Smooth muscle cell (in vitro differentiated cells): ENCODE measurements around the gene MPST. TPM values are rescaled to one million over a fixed set of nuclear protein-coding genes. Genes with fewer than 3 reads are reported as not detected.

Experiments
- DNase-seq: peaks from one replicate; lab custom pipeline; 2025; ENCODE audit not compliant: unreplicated experiment; lab: John Stamatoyannopoulos, UW
- H2AFZ ChIP-seq: fragments of 200-600 bp; sonication (generic); 2 replicates; pipeline ENCODE4 v1.6.0; 2016; ENCODE audit warnings: antibody characterized with exemption, low read depth, mild to moderate bottlenecking
- H3F3A ChIP-seq: fragments of 200-600 bp; sonication (generic); 2 replicates; pipeline ENCODE4 v1.6.0; 2017; ENCODE audit warnings: antibody characterized with exemption, low read depth
- H3K27ac ChIP-seq: fragments of 200-600 bp; sonication (generic); 2 replicates; pipeline ENCODE4 v1.5.1; 2016; ENCODE audit warnings: low read depth, mild to moderate bottlenecking
- H3K27me3 ChIP-seq: fragments of 200-600 bp; sonication (generic); 2 replicates; pipeline ENCODE4 v1.6.1; 2016; ENCODE audit warnings: low read depth, mild to moderate bottlenecking
- H3K36me3 ChIP-seq: fragments of 200-600 bp; sonication (generic); 2 replicates; pipeline ENCODE4 v1.5.1; 2016; ENCODE audit warnings: low read depth
- H3K4me1 ChIP-seq: fragments of 200-600 bp; sonication (generic); 2 replicates; pipeline ENCODE4 v1.5.1; 2016; ENCODE audit warnings: low read depth
- H3K4me2 ChIP-seq: fragments of 200-600 bp; sonication (generic); 2 replicates; pipeline ENCODE4 v1.6.0; 2016; ENCODE audit warnings: mild to moderate bottlenecking
- H3K4me3 ChIP-seq: fragments of 200-600 bp; sonication (generic); 2 replicates; pipeline ENCODE4 v1.5.1; 2016; ENCODE audit warnings: mild to moderate bottlenecking
- H3K79me2 ChIP-seq: fragments of 200-600 bp; sonication (generic); 2 replicates; pipeline ENCODE4 v1.6.0; 2016; ENCODE audit warnings: low read depth, mild to moderate bottlenecking
- H3K9ac ChIP-seq: fragments of 200-600 bp; sonication (generic); 2 replicates; pipeline ENCODE4 v1.6.0; 2016; ENCODE audit warnings: low read depth
- H3K9me3 ChIP-seq: fragments of 200-600 bp; sonication (generic); replicated peaks from 2 replicates; pipeline ENCODE4 v1.5.1; 2016; ENCODE audit warnings: low read depth
- H4K20me1 ChIP-seq: fragments of 200-600 bp; sonication (generic); 2 replicates; pipeline ENCODE4 v1.6.0; 2016; ENCODE audit warnings: low read depth
- WGBS: methylation state at CpG from one replicate; pipeline ENCODE4 v1.1.7; 2016; ENCODE audit warnings: low lambda C conversion rate; 5-methylcytosine and 5-hydroxymethylcytosine counted together
- polyA plus RNA-seq: library from polyadenylated mRNA; unstranded; fragments of >200 nt; fragmentation: Nextera tagmentation; extraction: Ambion mirVana; gene quantifications from 2 replicates; pipeline ENCODE4 v1.2.1, GENCODE V29; 2016
- total RNA-seq: library from RNA; depleted of rRNA; stranded (reverse); fragments of >200 nt; gene quantifications from 2 replicates; pipeline ENCODE4 v1.2.3, GENCODE V29; 2014
- TF ChIP-seq, protein P1 (sequence below): fragments of 200-600 bp; sonication (generic); IDR thresholded peaks from 2 replicates; pipeline ENCODE4 v1.5.1; 2017; ENCODE audit warnings: borderline replicate concordance, mild to moderate bottlenecking, antibody characterized with exemption; ENCODE audit not compliant: insufficient read depth, poor library complexity, severe bottlenecking

MPST gene
- total and polyA plus RNA-seq, 2 experiments from 2014 or later = 49.9 to 119 TPM

GRCh38 chr22:37008365-37008764 is 11.2 kb upstream of the MPST start:
- H3K4me3 ChIP-seq = no peak overlapping the region
- H2AFZ ChIP-seq = no peak overlapping the region
- no peak overlapping the region for H3K27ac ChIP-seq
- no peak overlapping the region for H3K4me2 ChIP-seq
- 75% methylated on average over 2 of the region's 2 CpGs for WGBS
- TF ChIP-seq, protein P1, sequence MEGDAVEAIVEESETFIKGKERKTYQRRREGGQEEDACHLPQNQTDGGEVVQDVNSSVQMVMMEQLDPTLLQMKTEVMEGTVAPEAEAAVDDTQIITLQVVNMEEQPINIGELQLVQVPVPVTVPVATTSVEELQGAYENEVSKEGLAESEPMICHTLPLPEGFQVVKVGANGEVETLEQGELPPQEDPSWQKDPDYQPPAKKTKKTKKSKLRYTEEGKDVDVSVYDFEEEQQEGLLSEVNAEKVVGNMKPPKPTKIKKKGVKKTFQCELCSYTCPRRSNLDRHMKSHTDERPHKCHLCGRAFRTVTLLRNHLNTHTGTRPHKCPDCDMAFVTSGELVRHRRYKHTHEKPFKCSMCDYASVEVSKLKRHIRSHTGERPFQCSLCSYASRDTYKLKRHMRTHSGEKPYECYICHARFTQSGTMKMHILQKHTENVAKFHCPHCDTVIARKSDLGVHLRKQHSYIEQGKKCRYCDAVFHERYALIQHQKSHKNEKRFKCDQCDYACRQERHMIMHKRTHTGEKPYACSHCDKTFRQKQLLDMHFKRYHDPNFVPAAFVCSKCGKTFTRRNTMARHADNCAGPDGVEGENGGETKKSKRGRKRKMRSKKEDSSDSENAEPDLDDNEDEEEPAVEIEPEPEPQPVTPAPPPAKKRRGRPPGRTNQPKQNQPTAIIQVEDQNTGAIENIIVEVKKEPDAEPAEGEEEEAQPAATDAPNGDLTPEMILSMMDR = no peak
- no peaks in the 10 kb centered on the region for H3K27me3 ChIP-seq
- peaks cover 4% of the 10 kb centered on the region for H3K4me1 ChIP-seq
- H3K79me2 ChIP-seq = no peaks in the 10 kb centered on the region
- H3K9ac ChIP-seq = no peak overlapping the region
- H4K20me1 ChIP-seq = no peaks in the 10 kb centered on the region
- DNase-seq = no peak
- no peaks in the 10 kb centered on the region for H3K9me3 ChIP-seq
- H3F3A ChIP-seq = no peaks in the 10 kb centered on the region
- H3K36me3 ChIP-seq = no peaks in the 10 kb centered on the region

- no peak for DNase-seq
- no peak overlapping the region for H3K4me3 ChIP-seq
- no peak overlapping the region for H3K27ac ChIP-seq
- H2AFZ ChIP-seq = no peak overlapping the region
- H3K4me1 ChIP-seq = no peaks in the 10 kb centered on the region
- no peaks in the 10 kb centered on the region for H3K79me2 ChIP-seq
- H3K9ac ChIP-seq = no peak overlapping the region
- H3K27me3 ChIP-seq = no peaks in the 10 kb centered on the region
- no peaks in the 10 kb centered on the region for H3K36me3 ChIP-seq
- 86% methylated on average over 2 of the region's 2 CpGs for WGBS
- TF ChIP-seq, protein P1 = no peak
- H4K20me1 ChIP-seq = peaks cover 3% of the 10 kb centered on the region
- H3K4me2 ChIP-seq = no peak overlapping the region
- no peaks in the 10 kb centered on the region for H3F3A ChIP-seq
- no peaks in the 10 kb centered on the region for H3K9me3 ChIP-seq
Measured at GRCh38 chr22:37009490-37009889, 10.1 kb upstream of the MPST start.

GRCh38 chr22:37010174-37010573 is 9.4 kb upstream of the MPST start:
- H3K9ac ChIP-seq = no peak overlapping the region
- WGBS = 91% methylated on average over 4 of the region's 4 CpGs

GRCh38 chr22:37010976-37011375 is 8.6 kb upstream of the MPST start:
- no peaks in the 10 kb centered on the region for H3K9me3 ChIP-seq
- no peak overlapping the region for H3K9ac ChIP-seq
- H4K20me1 ChIP-seq = peaks cover 4% of the 10 kb centered on the region
- H3K4me2 ChIP-seq = no peak overlapping the region
- H3K4me1 ChIP-seq = no peaks in the 10 kb centered on the region
- no peaks in the 10 kb centered on the region for H3K79me2 ChIP-seq
- no peaks in the 10 kb centered on the region for H3F3A ChIP-seq
- TF ChIP-seq, protein P1 = no peak
- no peaks in the 10 kb centered on the region for H3K36me3 ChIP-seq
- no peak overlapping the region for H2AFZ ChIP-seq
- WGBS = 92% methylated on average over 20 of the region's 20 CpGs
- DNase-seq = no peak
- H3K4me3 ChIP-seq = no peak overlapping the region
- H3K27me3 ChIP-seq = no peaks in the 10 kb centered on the region
- H3K27ac ChIP-seq = no peak overlapping the region

More at GRCh38 chr22:37010174-37010573, 9.4 kb upstream of the MPST start:
- no peak for DNase-seq
- H3F3A ChIP-seq = no peaks in the 10 kb centered on the region
- H4K20me1 ChIP-seq = peaks cover 4% of the 10 kb centered on the region
- H2AFZ ChIP-seq = no peak overlapping the region
- H3K36me3 ChIP-seq = no peaks in the 10 kb centered on the region
- H3K79me2 ChIP-seq = no peaks in the 10 kb centered on the region
- H3K27me3 ChIP-seq = no peaks in the 10 kb centered on the region
- no peak overlapping the region for H3K4me3 ChIP-seq
- H3K9me3 ChIP-seq = no peaks in the 10 kb centered on the region
- H3K27ac ChIP-seq = no peak overlapping the region
- TF ChIP-seq, protein P1 = no peak
- H3K4me1 ChIP-seq = no peaks in the 10 kb centered on the region
- H3K4me2 ChIP-seq = no peak overlapping the region
